GM12873 (cell line): Measurements from ENCODE around the gene IRAK2.

Experiments used
- CTCF ChIP-seq: IDR thresholded peaks from 2 replicates; pipeline ENCODE4 v1.5.1; 2012; ENCODE audit warnings: low read depth, mild to moderate bottlenecking, moderate library complexity, low read length, control low read depth; ENCODE audit not compliant: insufficient read depth; ENCODE audit errors: missing control alignments

The IRAK2 gene

GRCh38 chr3:10164546-10165393, at the start of gene IRAK2:
TSS of gene IRAK2 (plus strand) at chr3:10164919. CDS start at chr3:10164955, 36 bp downstream.
- peak; percentile 87 for TF ChIP-seq CTCF

- TF ChIP-seq CTCF: no peak
Measured at GRCh38 chr3:10115326-10116137, 49.2 kb upstream of the IRAK2 start, which contains the start of gene BRK1. TSS of gene BRK1 (plus strand) at chr3:10115675. CDS start at chr3:10115702, 27 bp downstream.

- TF ChIP-seq CTCF: no peak
Measured at GRCh38 chr3:10116138-10116460, 48.6 kb upstream of the IRAK2 start.

GRCh38 chr3:10116928-10117327, 47.8 kb upstream of the IRAK2 start:
- TF ChIP-seq CTCF: no peak

GRCh38 chr3:10119376-10119775, 45.3 kb upstream of the IRAK2 start:
- TF ChIP-seq CTCF: no peak

- no peak for TF ChIP-seq CTCF
Measured at GRCh38 chr3:10121064-10121463, 43.7 kb upstream of the IRAK2 start.

GRCh38 chr3:10122724-10123123, 42.0 kb upstream of the IRAK2 start:
- TF ChIP-seq CTCF: no peak
